ENCODE measurements around the gene LSM14B. TPM values are rescaled to one million over a fixed set of nuclear protein-coding genes. Genes with fewer than 3 reads are reported as not detected.

LSM14B gene
- total and polyA plus RNA-seq, 4 donors: 14.5 to 29.5 (median 19.9) TPM

Other genes starting within 250 kb of the LSM14B start
- 10 to 100 TPM; 13.2 to 19.5 TPM for gene TAF4, start 56.6 kb upstream of the LSM14B start, total RNA-seq
- 1 to 10 TPM; 2.5 to 4.7 TPM for gene TAF4, start 56.6 kb upstream of the LSM14B start, polyA plus RNA-seq
- 100 to 1,000 TPM; 136 to 176 TPM for gene PSMA7, start 20.9 kb downstream of the LSM14B start, total RNA-seq
- gene PSMA7, start 20.9 kb downstream of the LSM14B start, polyA plus RNA-seq: 100 to 1,000 TPM; 235 to 259 TPM
- gene SS18L1, start 21.3 kb downstream of the LSM14B start, total RNA-seq: 10 to 100 TPM; 12.1 to 19.1 TPM
- 10 to 100 TPM in 1 of 2 donors, 1 to 10 TPM in 1; 4.9 to 10.1 TPM for gene SS18L1, start 21.3 kb downstream of the LSM14B start, polyA plus RNA-seq
- gene MTG2, start 60.6 kb downstream of the LSM14B start, total RNA-seq: 10 to 100 TPM; 24.6 to 33.3 TPM
- gene MTG2, start 60.6 kb downstream of the LSM14B start, polyA plus RNA-seq: 10 to 100 TPM in 1 of 2 donors, 1 to 10 TPM in 1; 5.3 to 55.3 TPM
- gene HRH3, start 97.8 kb downstream of the LSM14B start, total RNA-seq: not detected
- not detected for gene HRH3, start 97.8 kb downstream of the LSM14B start, polyA plus RNA-seq
- gene OSBPL2, start 116.0 kb downstream of the LSM14B start, total RNA-seq: 10 to 100 TPM; 58.0 to 71.3 TPM
- gene OSBPL2, start 116.0 kb downstream of the LSM14B start, polyA plus RNA-seq: 10 to 100 TPM; 16.2 to 27.8 TPM
- 10 to 100 TPM; 56.1 to 61.8 TPM for gene ADRM1, start 180.5 kb downstream of the LSM14B start, total RNA-seq
- gene ADRM1, start 180.5 kb downstream of the LSM14B start, polyA plus RNA-seq: 10 to 100 TPM; 41.4 to 80.9 TPM
- gene LAMA5, start 244.8 kb downstream of the LSM14B start, total RNA-seq: 100 to 1,000 TPM; 361 to 395 TPM
- 100 to 1,000 TPM in 1 of 2 donors, 10 to 100 TPM in 1; 52.2 to 345 TPM for gene LAMA5, start 244.8 kb downstream of the LSM14B start, polyA plus RNA-seq